Neural cell (in vitro differentiated cells): ENCODE data around the gene DNAH8. TPM values are rescaled to one million over a fixed set of nuclear protein-coding genes. Genes with fewer than 3 reads are reported as not detected.

Experiments used
- H2AFZ ChIP-seq: fragments of 200-600, 300-800 bp; sonication (generic), shearing (Covaris generic); 2 replicates; pipeline ENCODE4 v1.6.0; 2014; ENCODE audit warnings: low read depth, mild to moderate bottlenecking, antibody characterized with exemption, low read length, moderate library complexity
- H3F3A ChIP-seq: fragments of 200-600 bp; shearing (Covaris generic); 2 replicates; pipeline ENCODE4 v1.6.1; 2016; ENCODE audit warnings: mild to moderate bottlenecking, moderate library complexity, mixed read lengths, antibody characterized with exemption, low read length; ENCODE audit not compliant: insufficient read depth, poor library complexity, severe bottlenecking
- H3K27ac ChIP-seq: fragments of 200-600, 300-800 bp; sonication (generic), shearing (Covaris generic); 2 replicates; pipeline ENCODE4 v1.5.1; 2014; ENCODE audit warnings: mild to moderate bottlenecking, low read length, moderate library complexity
- H3K27me3 ChIP-seq: fragments of 300-800, 200-600 bp; sonication (generic), shearing (Covaris generic); 2 replicates; pipeline ENCODE4 v1.6.0; 2014; ENCODE audit warnings: mild to moderate bottlenecking, low read depth, low read length, moderate library complexity; ENCODE audit not compliant: insufficient read depth
- H3K36me3 ChIP-seq: fragments of 300-800, 200-600 bp; sonication (generic), shearing (Covaris generic); 2 replicates; pipeline ENCODE4 v1.5.1; 2014; ENCODE audit warnings: mild to moderate bottlenecking, antibody characterized with exemption, low read length, moderate library complexity; ENCODE audit not compliant: insufficient read depth
- H3K4me2 ChIP-seq: fragments of 300-800, 200-600 bp; sonication (generic), shearing (Covaris generic); 2 replicates; pipeline ENCODE4 v1.6.0; 2014; ENCODE audit warnings: mild to moderate bottlenecking, low read length
- H3K4me3 ChIP-seq: fragments of 300-800, 200-600 bp; sonication (generic), shearing (Covaris generic); 2 replicates; pipeline ENCODE4 v1.5.1; 2014; ENCODE audit warnings: mild to moderate bottlenecking, low read length, moderate library complexity
- H3K79me2 ChIP-seq: fragments of 200-600 bp; shearing (Covaris generic); replicated peaks from 2 replicates; pipeline ENCODE4 v1.6.0; 2014; ENCODE audit warnings: mild to moderate bottlenecking, low read length, moderate library complexity; ENCODE audit not compliant: insufficient read depth
- H3K9ac ChIP-seq: fragments of 300-800, 200-600 bp; sonication (generic), shearing (Covaris generic); 2 replicates; pipeline ENCODE4 v1.6.1; 2016; ENCODE audit warnings: mild to moderate bottlenecking, low read length, mixed read lengths
- H3K9me2 ChIP-seq: fragments of 200-600 bp; shearing (Covaris generic); 2 replicates; pipeline ENCODE4 v1.6.1; 2016; ENCODE audit warnings: mild to moderate bottlenecking, low read length, mixed read lengths; ENCODE audit not compliant: insufficient read depth
- H3K9me3 ChIP-seq: fragments of 200-600, 300-800 bp; sonication (generic), shearing (Covaris generic); 2 replicates; pipeline ENCODE4 v1.6.1; 2016; ENCODE audit warnings: mild to moderate bottlenecking, mixed run types, low read length, moderate library complexity, mixed read lengths
- H4K20me1 ChIP-seq: fragments of 200-600 bp; shearing (Covaris generic); 2 replicates; pipeline ENCODE4 v1.6.1; 2016; ENCODE audit warnings: mild to moderate bottlenecking, mixed run types; ENCODE audit not compliant: insufficient read depth
- EP300 ChIP-seq: fragments of 450-650 bp; conservative IDR thresholded peaks from 2 replicates; pipeline ENCODE4 v1.6.1; 2014; ENCODE audit warnings: antibody characterized with exemption, mild to moderate bottlenecking, moderate library complexity; ENCODE audit not compliant: poor library complexity, severe bottlenecking
- EZH2 ChIP-seq: fragments of 200-600, 300-800 bp; shearing (Covaris generic), sonication (generic); IDR thresholded peaks from 2 replicates; pipeline ENCODE4 v1.6.1; 2014; ENCODE audit warnings: antibody characterized with exemption, low read length, borderline replicate concordance, mild to moderate bottlenecking; ENCODE audit not compliant: insufficient read depth, poor library complexity, severe bottlenecking
- MXI1 ChIP-seq: fragments of 450-650 bp; conservative IDR thresholded peaks from 2 replicates; pipeline ENCODE4 v1.6.1; 2014; ENCODE audit warnings: antibody characterized with exemption, mild to moderate bottlenecking; ENCODE audit not compliant: poor library complexity, severe bottlenecking
- POLR2AphosphoS5 ChIP-seq: IDR thresholded peaks from 2 replicates; pipeline ENCODE4 v1.6.1; 2012
- RAD21 ChIP-seq: fragments of 450-650 bp; conservative IDR thresholded peaks from 2 replicates; pipeline ENCODE4 v1.6.1; 2014; ENCODE audit warnings: antibody characterized with exemption, mild to moderate bottlenecking, moderate library complexity
- SMC3 ChIP-seq: fragments of 450-650 bp; conservative IDR thresholded peaks from 2 replicates; pipeline ENCODE4 v1.6.1; 2014; ENCODE audit warnings: antibody characterized with exemption, mild to moderate bottlenecking, moderate library complexity; ENCODE audit not compliant: poor library complexity
- TAF1 ChIP-seq: IDR thresholded peaks from 2 replicates; pipeline ENCODE4 v1.6.1; 2012; ENCODE audit warnings: low read depth
- polyA plus RNA-seq: library from polyadenylated mRNA; depleted of rRNA; stranded (reverse); fragments of >200 nt; gene quantifications from 2 replicates; pipeline ENCODE4 v1.2.3, GENCODE V29; 2014
- TF ChIP-seq, protein P1 (sequence below): fragments of 450-650 bp; IDR thresholded peaks from 2 replicates; pipeline ENCODE4 v1.5.1; 2014; ENCODE audit warnings: antibody characterized with exemption, mild to moderate bottlenecking, moderate library complexity; ENCODE audit not compliant: poor library complexity, severe bottlenecking
- TF ChIP-seq, protein P2 (sequence below): IDR thresholded peaks from 2 replicates; pipeline ENCODE4 v1.6.1; 2012; ENCODE audit warnings: borderline replicate concordance

Gene DNAH8
- polyA plus RNA-seq, 1 donor from 2014 or later = 0.07 TPM

DNA sequence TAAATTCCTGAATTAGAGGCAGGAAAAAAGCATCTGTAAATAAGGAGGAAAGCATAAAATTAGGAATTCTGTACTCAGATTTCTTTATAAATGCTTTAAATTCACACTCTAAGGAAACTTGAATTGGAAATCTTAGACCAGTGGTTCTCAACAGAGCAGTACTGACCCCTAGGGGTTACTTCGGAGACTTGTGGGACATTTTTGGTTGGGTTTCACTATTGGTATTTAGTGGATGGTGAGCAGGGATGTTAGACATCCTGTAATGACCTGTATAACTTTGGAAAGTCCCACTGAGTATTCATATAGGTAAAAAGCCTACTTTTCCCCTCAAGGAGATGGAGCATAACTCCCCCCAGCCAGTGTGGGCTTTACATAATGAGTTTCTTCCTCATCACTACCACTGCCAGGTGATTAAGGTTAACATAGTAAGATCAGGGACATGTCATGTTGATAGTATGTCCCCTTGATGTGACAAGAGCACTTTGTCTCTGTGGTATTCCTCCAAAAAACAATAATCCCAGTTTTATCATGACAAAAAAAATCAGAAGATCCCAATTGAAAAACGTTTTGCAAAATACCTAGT, 43.1 kb upstream of the DNAH8 start:
- no peak overlapping the region for H3K4me2 ChIP-seq
- H3K4me3 ChIP-seq = no peak overlapping the region
- TF ChIP-seq EZH2 = no peak
- TF ChIP-seq TAF1 = no peak
- TF ChIP-seq, protein P1, sequence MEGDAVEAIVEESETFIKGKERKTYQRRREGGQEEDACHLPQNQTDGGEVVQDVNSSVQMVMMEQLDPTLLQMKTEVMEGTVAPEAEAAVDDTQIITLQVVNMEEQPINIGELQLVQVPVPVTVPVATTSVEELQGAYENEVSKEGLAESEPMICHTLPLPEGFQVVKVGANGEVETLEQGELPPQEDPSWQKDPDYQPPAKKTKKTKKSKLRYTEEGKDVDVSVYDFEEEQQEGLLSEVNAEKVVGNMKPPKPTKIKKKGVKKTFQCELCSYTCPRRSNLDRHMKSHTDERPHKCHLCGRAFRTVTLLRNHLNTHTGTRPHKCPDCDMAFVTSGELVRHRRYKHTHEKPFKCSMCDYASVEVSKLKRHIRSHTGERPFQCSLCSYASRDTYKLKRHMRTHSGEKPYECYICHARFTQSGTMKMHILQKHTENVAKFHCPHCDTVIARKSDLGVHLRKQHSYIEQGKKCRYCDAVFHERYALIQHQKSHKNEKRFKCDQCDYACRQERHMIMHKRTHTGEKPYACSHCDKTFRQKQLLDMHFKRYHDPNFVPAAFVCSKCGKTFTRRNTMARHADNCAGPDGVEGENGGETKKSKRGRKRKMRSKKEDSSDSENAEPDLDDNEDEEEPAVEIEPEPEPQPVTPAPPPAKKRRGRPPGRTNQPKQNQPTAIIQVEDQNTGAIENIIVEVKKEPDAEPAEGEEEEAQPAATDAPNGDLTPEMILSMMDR = peak; percentile 62
- TF ChIP-seq RAD21 = peak; percentile 63
- H3K9me3 ChIP-seq = no peaks in the 10 kb centered on the region
- no peaks in the 10 kb centered on the region for H3K9me2 ChIP-seq
- H2AFZ ChIP-seq = no peak overlapping the region
- H3K36me3 ChIP-seq = no peaks in the 10 kb centered on the region
- H3K27ac ChIP-seq = no peak overlapping the region
- H3F3A ChIP-seq = no peaks in the 10 kb centered on the region
- H3K9ac ChIP-seq = no peak overlapping the region
- H3K79me2 ChIP-seq = no peaks in the 10 kb centered on the region
- no peaks in the 10 kb centered on the region for H4K20me1 ChIP-seq
- no peaks in the 10 kb centered on the region for H3K27me3 ChIP-seq

DNA sequence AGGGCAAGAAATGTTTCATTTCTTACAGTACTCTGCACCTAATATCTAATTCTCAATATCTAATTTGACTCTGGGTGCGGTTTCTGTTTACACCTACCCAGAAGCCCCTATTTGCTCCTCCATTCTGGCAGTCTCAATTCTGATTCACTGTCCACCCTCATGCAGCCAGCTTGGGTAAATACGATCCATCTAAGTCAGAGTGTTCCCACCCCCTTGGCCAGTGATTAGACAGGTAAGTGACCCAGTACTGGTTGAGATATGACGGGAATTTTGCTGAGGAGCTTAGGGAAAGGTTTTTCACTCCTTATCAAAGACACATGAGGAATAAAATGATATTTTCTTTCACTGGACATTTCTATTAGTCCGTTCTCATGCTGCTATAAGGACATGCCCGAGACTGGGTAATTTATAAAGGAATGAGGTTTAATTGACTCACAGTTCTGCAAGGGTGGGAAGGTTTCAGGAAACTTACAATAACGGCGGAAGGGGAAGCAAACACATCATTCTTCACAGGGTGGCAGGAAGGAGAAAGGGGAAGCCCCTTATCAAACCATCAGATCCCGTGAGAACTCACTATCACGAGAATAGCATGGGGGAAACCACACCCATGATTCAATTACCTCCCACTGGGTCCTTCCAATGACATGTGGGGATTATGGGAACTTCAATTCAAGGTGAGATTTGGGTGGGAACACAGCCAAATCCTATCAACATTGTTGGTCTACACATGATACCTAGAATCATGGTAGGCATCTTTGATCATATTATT, 41.5 kb upstream of the DNAH8 start:
- Histone ChIP-seq H3K27me3 (no peaks in the 10 kb centered on the region), H3K36me3 (no peaks in the 10 kb centered on the region), H3K9me3 (no peaks in the 10 kb centered on the region), H3K9ac (no peak overlapping the region), H3K4me3 (no peak overlapping the region), H2AFZ (no peak overlapping the region), H3K27ac (no peak overlapping the region), H3F3A (no peaks in the 10 kb centered on the region), H3K79me2 (no peaks in the 10 kb centered on the region), H4K20me1 (no peaks in the 10 kb centered on the region), H3K4me2 (no peak overlapping the region), H3K9me2 (no peaks in the 10 kb centered on the region)
- TF ChIP-seq EP300 = no peak
- TF ChIP-seq RAD21 = no peak
- TF ChIP-seq, protein P2, sequence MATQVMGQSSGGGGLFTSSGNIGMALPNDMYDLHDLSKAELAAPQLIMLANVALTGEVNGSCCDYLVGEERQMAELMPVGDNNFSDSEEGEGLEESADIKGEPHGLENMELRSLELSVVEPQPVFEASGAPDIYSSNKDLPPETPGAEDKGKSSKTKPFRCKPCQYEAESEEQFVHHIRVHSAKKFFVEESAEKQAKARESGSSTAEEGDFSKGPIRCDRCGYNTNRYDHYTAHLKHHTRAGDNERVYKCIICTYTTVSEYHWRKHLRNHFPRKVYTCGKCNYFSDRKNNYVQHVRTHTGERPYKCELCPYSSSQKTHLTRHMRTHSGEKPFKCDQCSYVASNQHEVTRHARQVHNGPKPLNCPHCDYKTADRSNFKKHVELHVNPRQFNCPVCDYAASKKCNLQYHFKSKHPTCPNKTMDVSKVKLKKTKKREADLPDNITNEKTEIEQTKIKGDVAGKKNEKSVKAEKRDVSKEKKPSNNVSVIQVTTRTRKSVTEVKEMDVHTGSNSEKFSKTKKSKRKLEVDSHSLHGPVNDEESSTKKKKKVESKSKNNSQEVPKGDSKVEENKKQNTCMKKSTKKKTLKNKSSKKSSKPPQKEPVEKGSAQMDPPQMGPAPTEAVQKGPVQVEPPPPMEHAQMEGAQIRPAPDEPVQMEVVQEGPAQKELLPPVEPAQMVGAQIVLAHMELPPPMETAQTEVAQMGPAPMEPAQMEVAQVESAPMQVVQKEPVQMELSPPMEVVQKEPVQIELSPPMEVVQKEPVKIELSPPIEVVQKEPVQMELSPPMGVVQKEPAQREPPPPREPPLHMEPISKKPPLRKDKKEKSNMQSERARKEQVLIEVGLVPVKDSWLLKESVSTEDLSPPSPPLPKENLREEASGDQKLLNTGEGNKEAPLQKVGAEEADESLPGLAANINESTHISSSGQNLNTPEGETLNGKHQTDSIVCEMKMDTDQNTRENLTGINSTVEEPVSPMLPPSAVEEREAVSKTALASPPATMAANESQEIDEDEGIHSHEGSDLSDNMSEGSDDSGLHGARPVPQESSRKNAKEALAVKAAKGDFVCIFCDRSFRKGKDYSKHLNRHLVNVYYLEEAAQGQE = no peak
- TF ChIP-seq EZH2 = no peak
- no peak for TF ChIP-seq TAF1
- no peak for TF ChIP-seq POLR2AphosphoS5
- TF ChIP-seq, protein P1 = no peak
- TF ChIP-seq SMC3 = no peak
- no peak for TF ChIP-seq MXI1
